Endothelial cell (in vitro differentiated cells): ENCODE data around the gene ZNF511. TPM values are rescaled to one million over a fixed set of nuclear protein-coding genes. Genes with fewer than 3 reads are reported as not detected.

Experiments used
- DNase-seq: peaks from one replicate; pipeline ENCODE4 v3.0.0; 2021; ENCODE audit warnings: low spot score
- H3K27ac Mint-ChIP-seq: one replicate; pipeline ENCODE4 v1.8.0; 2021; ENCODE audit warnings: mixed read lengths, inconsistent platforms; ENCODE audit not compliant: unreplicated experiment
- H3K27me3 Mint-ChIP-seq: one replicate; pipeline ENCODE4 v1.8.0; 2021; ENCODE audit warnings: mild to moderate bottlenecking, moderate library complexity, mixed read lengths, inconsistent platforms; ENCODE audit not compliant: unreplicated experiment
- H3K36me3 Mint-ChIP-seq: one replicate; pipeline ENCODE4 v1.8.0; 2021; ENCODE audit warnings: mild to moderate bottlenecking, low read depth, mixed read lengths, inconsistent platforms; ENCODE audit not compliant: unreplicated experiment
- H3K4me1 Mint-ChIP-seq: one replicate; pipeline ENCODE4 v1.8.0; 2021; ENCODE audit warnings: mild to moderate bottlenecking, mixed read lengths, inconsistent platforms; ENCODE audit not compliant: unreplicated experiment
- H3K4me3 Mint-ChIP-seq: one replicate; pipeline ENCODE4 v1.8.0; 2021; ENCODE audit warnings: mild to moderate bottlenecking, mixed read lengths, inconsistent platforms; ENCODE audit not compliant: unreplicated experiment
- H3K9me3 Mint-ChIP-seq: one replicate; pipeline ENCODE4 v1.8.0; 2021; ENCODE audit warnings: mixed read lengths, inconsistent platforms; ENCODE audit not compliant: unreplicated experiment
- CTCF ChIP-seq: fragments of 200-600 bp; sonication (generic); IDR thresholded peaks from one replicate; pipeline ENCODE4 v1.5.0; 2021; ENCODE audit warnings: antibody characterized with exemption; ENCODE audit not compliant: unreplicated experiment
- total RNA-seq: library from RNA; stranded (reverse); fragmentation: NEBNext Ultra II Directional; extraction: Animal tissue kit (Norgen Biotek cat#: 25700); gene quantifications from one replicate; pipeline ENCODE4 v1.2.1, GENCODE V29; 2021; ENCODE audit not compliant: unreplicated experiment

The ZNF511 gene
- total RNA-seq, 1 donor from 2014 or later = 18.6 TPM

- TF ChIP-seq CTCF = no peak
Observed at GRCh38 chr10:133289761-133290160, 19.0 kb upstream of the ZNF511 start.

GRCh38 chr10:133292919-133293809, 15.6 kb upstream of the ZNF511 start:
- Mint-ChIP-seq H3K36me3 (peaks cover 36% of the 10 kb centered on the region), H3K27me3 (peaks cover 8% of the 10 kb centered on the region), H3K27ac (no peak overlapping the region), H3K4me3 (no peak overlapping the region), H3K4me1 (no peaks in the 10 kb centered on the region), H3K9me3 (no peaks in the 10 kb centered on the region)
- TF ChIP-seq CTCF = no peak
- no peak for DNase-seq

More at GRCh38 chr10:133289761-133290160, 19.0 kb upstream of the ZNF511 start:
- H3K9me3 Mint-ChIP-seq = no peaks in the 10 kb centered on the region
- peaks cover 10% of the 10 kb centered on the region for H3K27me3 Mint-ChIP-seq
- no peak overlapping the region for H3K4me3 Mint-ChIP-seq
- H3K27ac Mint-ChIP-seq = no peak overlapping the region
- peaks cover 31% of the 10 kb centered on the region for H3K36me3 Mint-ChIP-seq
- no peaks in the 10 kb centered on the region for H3K4me1 Mint-ChIP-seq
- no peak for DNase-seq

GRCh38 chr10:133293810-133294119, 14.9 kb upstream of the ZNF511 start:
- TF ChIP-seq CTCF = no peak
- no peak overlapping the region for H3K27ac Mint-ChIP-seq
- peak overlapping the region; percentile 25 for H3K4me3 Mint-ChIP-seq
- H3K4me1 Mint-ChIP-seq = no peaks in the 10 kb centered on the region
- DNase-seq = no peak
- peaks cover 6% of the 10 kb centered on the region for H3K27me3 Mint-ChIP-seq
- peaks cover 34% of the 10 kb centered on the region for H3K36me3 Mint-ChIP-seq
- H3K9me3 Mint-ChIP-seq = no peaks in the 10 kb centered on the region

- peaks cover 31% of the 10 kb centered on the region for H3K36me3 Mint-ChIP-seq
- no peak for DNase-seq
- H3K4me1 Mint-ChIP-seq = no peaks in the 10 kb centered on the region
- no peaks in the 10 kb centered on the region for H3K9me3 Mint-ChIP-seq
- TF ChIP-seq CTCF = no peak
- no peak overlapping the region for H3K27ac Mint-ChIP-seq
- H3K4me3 Mint-ChIP-seq = peak overlapping the region; percentile 14
- peaks cover 3% of the 10 kb centered on the region for H3K27me3 Mint-ChIP-seq
Observed at GRCh38 chr10:133294189-133294588, 14.5 kb upstream of the ZNF511 start.
